Breast epithelium (tissue), 4 donors: Measurements from ENCODE around the gene CATSPERZ. TPM values are rescaled to one million over a fixed set of nuclear protein-coding genes. Genes with fewer than 3 reads are reported as not detected.

ENCODE experiments used
- DNase-seq, 2 donors: peaks; one replicate each; pipeline ENCODE4 v3.0.0-alpha.2; 2019; ENCODE audit warnings: low spot score in 2 of 2
- H3K27ac ChIP-seq, 2 donors: fragments of 200-600 bp; sonication (generic) in 1 of 2; one replicate each; pipeline ENCODE4 v1.5.1; 2016 to 2019; ENCODE audit warnings: mild to moderate bottlenecking in 1 of 2
- H3K27me3 ChIP-seq, 2 donors: fragments of 200-600 bp; sonication (generic) in 1 of 2; one replicate each; pipeline versions ENCODE4 v1.5.1 to v1.6.0; 2017 to 2019; ENCODE audit warnings: control low read depth in 1 of 2, mild to moderate bottlenecking in 1 of 2
- H3K36me3 ChIP-seq: fragments of 200-600 bp; one replicate; pipeline ENCODE4 v1.5.1; 2019
- H3K4me1 ChIP-seq, 2 donors: fragments of 200-600 bp; sonication (generic); one replicate each; pipeline ENCODE4 v1.5.1; 2016 to 2019; ENCODE audit warnings: control low read depth in 1 of 2
- H3K4me3 ChIP-seq, 3 donors: fragments of 200-600 bp; sonication (generic); 1 replicate in 2 of 3; 2 replicates in 1 of 3; pipeline ENCODE4 v1.5.1; 2016 to 2019; ENCODE audit warnings: mild to moderate bottlenecking in 3 of 3, moderate library complexity in 2 of 3
- H3K9me3 ChIP-seq, 2 donors: fragments of 200-600 bp; sonication (generic) in 1 of 2; one replicate each; pipeline ENCODE4 v1.5.1; 2016 to 2019; ENCODE audit warnings: control low read depth in 1 of 2
- POLR2A ChIP-seq: fragments of 450-650 bp; IDR thresholded peaks from one replicate; pipeline ENCODE4 v1.6.1; 2016; ENCODE audit warnings: antibody characterized with exemption, mild to moderate bottlenecking, moderate library complexity
- POLR2AphosphoS5 ChIP-seq, 3 donors: sonication (generic); formaldehyde crosslinking; IDR thresholded peaks; one replicate each; pipeline ENCODE4 v1.6.1; 2017; ENCODE audit warnings: antibody characterized with exemption in 3 of 3
- intact Hi-C: fragments of 100-400 bp; cut with DNase I; formaldehyde crosslinking; loops from one replicate; pipeline ENCODE4 v1.15.1; 2023; ENCODE audit warnings: low total_unique reads
- total RNA-seq, 3 donors: library from RNA; depleted of rRNA; stranded (reverse); fragments of >200 nt; gene quantifications; one replicate each; pipeline ENCODE4 v1.1.0, GENCODE V29; 2016
- TF ChIP-seq, protein P1 (sequence below), 3 donors: fragments of 450-650 bp; IDR thresholded peaks; one replicate each; pipeline ENCODE4 v1.5.1; 2016 to 2017; ENCODE audit warnings: antibody characterized with exemption in 3 of 3, mild to moderate bottlenecking in 3 of 3, moderate library complexity in 3 of 3

Gene CATSPERZ
- total RNA-seq, 3 donors from 2014 or later, result 1.8 TPM; not detected in 2

DNA sequence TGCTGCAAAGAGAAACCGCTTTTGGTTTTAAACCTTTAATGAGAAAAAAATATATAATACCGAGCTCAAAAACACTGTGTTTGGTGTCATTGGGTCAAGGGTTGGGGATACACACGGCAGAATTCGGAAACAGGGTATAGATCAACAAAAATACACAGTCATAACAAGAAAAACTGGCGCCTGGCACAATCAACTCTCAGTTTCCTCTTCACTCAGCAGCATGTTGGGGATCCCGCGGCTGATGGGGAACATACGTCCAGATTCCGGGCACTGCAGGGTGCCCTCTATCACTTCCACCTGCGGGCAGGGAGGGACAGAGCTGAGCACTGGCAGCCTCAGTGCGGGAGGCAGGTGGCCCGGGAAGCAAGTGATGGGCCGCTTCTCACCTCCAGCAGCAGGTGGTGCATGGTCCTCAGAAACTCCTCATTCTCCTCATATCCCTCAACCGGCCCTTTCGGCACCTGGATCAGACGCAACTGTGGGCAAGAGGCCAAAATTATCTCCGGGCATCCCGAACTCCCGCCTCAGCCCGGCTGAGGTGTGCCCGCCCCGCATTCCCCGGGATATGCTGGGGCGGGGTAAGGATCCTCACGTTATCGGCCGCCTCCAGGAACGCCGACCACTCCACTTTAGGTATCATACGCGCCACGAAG, 16.6 kb downstream of the CATSPERZ start:
- DNase-seq, result no peak

DNA sequence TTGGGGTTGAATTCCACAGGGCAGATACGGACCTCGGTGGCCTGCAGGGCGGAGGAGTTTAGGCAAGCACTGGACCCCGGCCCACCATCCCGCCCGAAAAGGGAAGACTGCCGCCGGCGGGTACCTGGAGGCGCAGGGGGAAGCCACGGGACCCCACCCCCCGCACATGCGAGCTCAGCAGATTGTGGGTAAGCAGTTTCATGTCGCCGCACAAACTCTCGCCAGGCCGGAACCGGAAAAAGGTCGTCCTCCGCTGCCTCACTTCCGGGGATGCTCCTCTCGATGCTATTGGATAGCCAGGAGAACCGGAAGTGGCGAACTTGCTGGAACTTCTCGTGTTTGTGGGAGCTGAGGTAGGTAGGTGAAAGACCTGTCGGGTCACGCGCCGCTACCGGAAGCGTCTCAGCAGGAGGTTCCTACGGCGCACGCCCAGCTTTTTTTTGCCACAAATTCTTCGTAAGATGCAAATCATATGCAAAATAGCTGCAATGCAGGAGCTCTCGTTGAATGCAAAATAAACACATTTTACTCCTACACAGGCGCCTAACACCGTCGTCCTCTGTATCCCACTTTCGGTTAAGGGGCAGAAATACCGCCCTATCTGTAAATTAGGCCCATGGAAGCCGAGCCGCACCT, 17.3 kb downstream of the CATSPERZ start, which contains the start of gene TRMT112:
TSS of gene TRMT112 (minus strand) at position 235 of the 636 bp plus-strand sequence. CDS start at position 202, 33 bp downstream.
- peak; percentile 97 to 99 for DNase-seq
- Histone ChIP-seq H3K9me3 (no peaks in the 10 kb centered on the region), H3K4me3 (peak within 1 kb of the TSS; percentile 78 to 97 (median 95)), H3K27ac (peak within 1 kb of the TSS; percentile 98 to 99), H3K36me3 (no peaks in the 10 kb centered on the region), H3K4me1 (peaks cover 0 to 14% of the 10 kb centered on the region in 2 donors), H3K27me3 (no peaks in the 10 kb centered on the region)
- intact Hi-C loops, result no loop called here
- TF ChIP-seq POLR2A (peak; percentile 81), POLR2AphosphoS5 (IDR thresholded peaks at IDR 0.05) (peak; percentile 91 to 98 (median 92))
- TF ChIP-seq, protein P1, sequence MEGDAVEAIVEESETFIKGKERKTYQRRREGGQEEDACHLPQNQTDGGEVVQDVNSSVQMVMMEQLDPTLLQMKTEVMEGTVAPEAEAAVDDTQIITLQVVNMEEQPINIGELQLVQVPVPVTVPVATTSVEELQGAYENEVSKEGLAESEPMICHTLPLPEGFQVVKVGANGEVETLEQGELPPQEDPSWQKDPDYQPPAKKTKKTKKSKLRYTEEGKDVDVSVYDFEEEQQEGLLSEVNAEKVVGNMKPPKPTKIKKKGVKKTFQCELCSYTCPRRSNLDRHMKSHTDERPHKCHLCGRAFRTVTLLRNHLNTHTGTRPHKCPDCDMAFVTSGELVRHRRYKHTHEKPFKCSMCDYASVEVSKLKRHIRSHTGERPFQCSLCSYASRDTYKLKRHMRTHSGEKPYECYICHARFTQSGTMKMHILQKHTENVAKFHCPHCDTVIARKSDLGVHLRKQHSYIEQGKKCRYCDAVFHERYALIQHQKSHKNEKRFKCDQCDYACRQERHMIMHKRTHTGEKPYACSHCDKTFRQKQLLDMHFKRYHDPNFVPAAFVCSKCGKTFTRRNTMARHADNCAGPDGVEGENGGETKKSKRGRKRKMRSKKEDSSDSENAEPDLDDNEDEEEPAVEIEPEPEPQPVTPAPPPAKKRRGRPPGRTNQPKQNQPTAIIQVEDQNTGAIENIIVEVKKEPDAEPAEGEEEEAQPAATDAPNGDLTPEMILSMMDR (IDR thresholded peaks at IDR 0.05), result peak in 1 of 3 donors; percentile 6

More for the DNA sequence above, 16.6 kb downstream of the CATSPERZ start:
- Histone ChIP-seq H3K36me3 (no peaks in the 10 kb centered on the region), H3K27ac (peak overlapping the region; percentile 98 to 99), H3K4me3 (peak overlapping the region; percentile 78 to 97 (median 95)), H3K4me1 (peaks cover 0 to 14% of the 10 kb centered on the region in 2 donors), H3K27me3 (no peaks in the 10 kb centered on the region), H3K9me3 (no peaks in the 10 kb centered on the region)
- no peak for TF ChIP-seq POLR2A
- TF ChIP-seq, protein P1 (IDR thresholded peaks at IDR 0.05), result peak in 1 of 3 donors; percentile 29
- intact Hi-C loops, result no loop called here

- no peaks in the 10 kb centered on the region for H3K27me3 ChIP-seq
- no peaks in the 10 kb centered on the region for H3K9me3 ChIP-seq
- H3K27ac ChIP-seq, result peak within 1 kb of the TSS; percentile 98 to 99
- peak within 1 kb of the TSS; percentile 78 to 97 (median 95) for H3K4me3 ChIP-seq
- intact Hi-C loops, result no loop called here
- peaks cover 0 to 14% of the 10 kb centered on the region in 2 donors for H3K4me1 ChIP-seq
- H3K36me3 ChIP-seq, result no peaks in the 10 kb centered on the region
- TF ChIP-seq POLR2AphosphoS5 (IDR thresholded peaks at IDR 0.05) (peak in 2 of 3 donors; percentile 60 to 85), POLR2A (peak; percentile 93)
- TF ChIP-seq, protein P1 (IDR thresholded peaks at IDR 0.05), result peak; percentile 2 to 32 (median 21)
- DNase-seq, result peak; percentile 94 to 96
Observed at GRCh38 chr11:64317961-64318765, 18.0 kb downstream of the CATSPERZ start, which contains the start of gene PRDX5. PRDX5 (plus strand) TSS chr11:64318121; CDS start chr11:64318216, 95 bp downstream.

DNA sequence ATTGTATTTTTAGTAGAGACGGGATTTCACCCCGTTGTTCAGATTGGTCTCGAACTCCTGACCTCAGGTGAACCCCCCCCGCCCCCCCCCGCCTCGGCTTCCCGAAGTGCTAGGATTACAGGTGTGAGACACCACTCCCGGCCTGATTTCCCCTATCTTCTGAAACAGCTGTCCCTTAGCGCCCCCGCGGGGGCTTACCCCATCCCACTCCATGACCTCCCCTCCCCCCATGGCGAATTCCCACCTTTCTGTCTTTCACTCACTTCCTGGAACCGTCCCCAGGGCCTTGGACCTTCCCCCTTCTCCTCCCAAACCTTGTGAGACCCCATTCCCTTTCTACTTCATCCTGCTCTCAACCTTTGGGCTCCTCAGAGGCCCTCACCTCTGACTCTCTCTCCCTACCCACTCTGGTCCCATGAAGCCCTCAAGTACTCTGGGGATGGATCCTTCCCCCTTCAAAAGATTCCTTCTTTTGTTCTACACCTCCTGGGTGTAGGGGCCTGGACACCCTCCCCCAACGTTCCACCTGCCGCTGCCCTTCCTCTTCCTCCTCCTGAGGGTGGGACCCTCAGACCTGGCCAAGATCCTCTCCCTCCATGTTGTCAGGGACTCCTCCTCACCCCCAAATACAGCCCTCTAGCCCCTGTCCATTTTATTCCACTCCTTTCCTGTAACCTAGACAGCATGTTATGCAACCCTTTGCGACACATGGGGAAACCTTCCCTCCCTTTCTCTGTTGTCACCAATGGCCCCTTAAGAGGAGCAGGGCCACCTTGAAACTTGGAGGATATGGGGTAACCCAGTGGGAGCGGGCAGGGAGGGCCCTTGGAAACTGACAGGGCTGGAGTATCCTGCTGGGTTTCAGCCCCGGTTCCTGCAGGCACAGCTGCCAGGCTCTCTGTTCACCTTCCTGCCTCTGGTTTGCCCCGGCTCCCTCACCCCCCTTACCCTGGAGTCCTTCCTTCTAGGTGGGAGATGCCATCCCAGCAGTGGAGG, 18.9 kb downstream of the CATSPERZ start:
- no peak for DNase-seq
- H3K4me1 ChIP-seq, result peaks cover 0 to 14% of the 10 kb centered on the region in 2 donors
- no peaks in the 10 kb centered on the region for H3K27me3 ChIP-seq
- peak overlapping the region; percentile 78 to 97 (median 95) for H3K4me3 ChIP-seq
- no peaks in the 10 kb centered on the region for H3K36me3 ChIP-seq
- H3K9me3 ChIP-seq, result no peaks in the 10 kb centered on the region
- intact Hi-C loops, result no loop called here
- no peak for TF ChIP-seq POLR2AphosphoS5 (IDR thresholded peaks at IDR 0.05)
- TF ChIP-seq, protein P1 (IDR thresholded peaks at IDR 0.05), result no peak
- H3K27ac ChIP-seq, result peak overlapping the region; percentile 98 to 99
